SJSA1 (cell line): Measurements from ENCODE around the gene RASL12. TPM values are rescaled to one million over a fixed set of nuclear protein-coding genes. Genes with fewer than 3 reads are reported as not detected.
"Not testable (repeated sequence)": the region's sequence is repeated elsewhere in the genome, so short reads cannot be mapped to it uniquely, and the experiment has no call there.

Source experiments
- DNase-seq, 2 experiments: peaks; one replicate each; pipeline ENCODE4 v3.0.0-alpha.2; 2015 to 2020; ENCODE audit warnings: low spot score in 2 of 2, low read depth in 1 of 2
- H3K27ac ChIP-seq: fragments of 250-450 bp; sonication (Bioruptor Pico); 2 replicates; pipeline ENCODE4 v1.5.1; 2020; ENCODE audit warnings: mild to moderate bottlenecking, moderate library complexity
- H3K27me3 ChIP-seq: fragments of 250-450 bp; sonication (Bioruptor Pico); replicated peaks from 2 replicates; pipeline ENCODE4 v1.5.1; 2020; ENCODE audit warnings: mild to moderate bottlenecking, moderate library complexity
- H3K36me3 ChIP-seq: fragments of 250-450 bp; sonication (Bioruptor Pico); 2 replicates; pipeline ENCODE4 v1.5.1; 2020; ENCODE audit warnings: mild to moderate bottlenecking
- H3K4me1 ChIP-seq: fragments of 250-450 bp; sonication (Bioruptor Pico); replicated peaks from 2 replicates; pipeline ENCODE4 v1.6.1; 2021; ENCODE audit warnings: mild to moderate bottlenecking
- H3K4me3 ChIP-seq: fragments of 250-450 bp; sonication (Bioruptor Pico); 2 replicates; pipeline ENCODE4 v1.5.1; 2020; ENCODE audit warnings: mild to moderate bottlenecking
- H3K9me3 ChIP-seq: fragments of 250-450 bp; sonication (Bioruptor Pico); replicated peaks from 2 replicates; pipeline ENCODE4 v1.5.1; 2020; ENCODE audit warnings: mild to moderate bottlenecking
- total RNA-seq: library from RNA; depleted of rRNA; stranded (reverse); fragments of >200 nt; shearing (Covaris generic); gene quantifications from 2 replicates; pipeline ENCODE4 v1.2.3, GENCODE V29; 2014

RASL12 gene
- total RNA-seq, 1 experiment from 2014 or later: 181 TPM

DNA sequence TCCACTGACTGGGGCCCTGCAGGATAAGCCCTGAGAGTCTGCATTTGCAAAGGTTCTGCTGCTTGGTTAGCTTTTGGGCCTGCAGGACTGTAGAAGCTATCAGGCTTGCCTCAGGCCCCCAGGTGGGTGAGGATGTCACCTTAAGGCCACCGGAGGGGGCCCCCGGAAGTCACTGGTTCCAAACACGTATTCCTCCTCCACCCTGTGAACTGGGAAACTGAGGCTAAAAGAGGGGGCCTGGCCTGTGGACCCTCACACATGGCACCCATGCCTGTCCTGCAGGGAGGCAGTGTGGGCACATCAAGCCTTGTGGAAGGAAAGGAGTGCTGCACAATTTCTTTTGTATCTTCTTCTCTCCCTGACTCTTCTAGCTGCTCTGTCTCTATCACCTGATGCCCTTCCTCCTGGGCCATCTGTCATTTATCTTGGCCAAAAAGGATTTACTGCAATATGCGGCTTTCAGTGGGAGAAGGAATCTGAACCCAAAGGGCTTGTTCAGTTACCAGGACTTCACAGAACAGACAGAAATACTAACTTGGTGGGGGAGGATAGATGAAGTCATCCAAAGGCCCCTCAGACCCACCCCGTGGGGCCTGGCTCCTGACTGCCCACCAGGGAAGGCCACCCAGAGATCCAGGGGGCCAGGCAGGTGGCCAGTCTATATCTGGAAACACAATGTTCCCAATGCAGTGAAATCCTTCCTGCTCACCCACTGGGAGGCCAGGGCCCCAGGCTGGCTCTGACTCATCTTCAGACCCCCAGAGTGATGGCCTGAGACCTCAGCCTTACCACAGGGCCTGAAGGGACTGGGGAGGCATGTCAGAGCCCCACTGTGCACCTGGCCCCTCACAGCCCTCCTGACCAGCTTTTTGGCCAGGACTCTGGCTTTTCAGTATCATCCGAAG, 28.9 kb upstream of the RASL12 start:
- peak overlapping the region; percentile 69 for H3K27ac ChIP-seq
- no peaks in the 10 kb centered on the region for H3K27me3 ChIP-seq
- peaks cover 39% of the 10 kb centered on the region for H3K36me3 ChIP-seq
- no peak overlapping the region for H3K4me3 ChIP-seq
- peaks cover 59% of the 10 kb centered on the region for H3K4me1 ChIP-seq
- DNase-seq: peak; percentile 97 to 98
- no peaks in the 10 kb centered on the region for H3K9me3 ChIP-seq

- Histone ChIP-seq H3K4me1 (peaks cover 51% of the 10 kb centered on the region), H3K9me3 (no peaks in the 10 kb centered on the region), H3K4me3 (no peak overlapping the region), H3K27me3 (no peaks in the 10 kb centered on the region), H3K36me3 (peaks cover 31% of the 10 kb centered on the region), H3K27ac (peak overlapping the region; percentile 69)
- DNase-seq: no peak
Observed at GRCh38 chr15:65095747-65096104, 27.9 kb upstream of the RASL12 start.

DNA sequence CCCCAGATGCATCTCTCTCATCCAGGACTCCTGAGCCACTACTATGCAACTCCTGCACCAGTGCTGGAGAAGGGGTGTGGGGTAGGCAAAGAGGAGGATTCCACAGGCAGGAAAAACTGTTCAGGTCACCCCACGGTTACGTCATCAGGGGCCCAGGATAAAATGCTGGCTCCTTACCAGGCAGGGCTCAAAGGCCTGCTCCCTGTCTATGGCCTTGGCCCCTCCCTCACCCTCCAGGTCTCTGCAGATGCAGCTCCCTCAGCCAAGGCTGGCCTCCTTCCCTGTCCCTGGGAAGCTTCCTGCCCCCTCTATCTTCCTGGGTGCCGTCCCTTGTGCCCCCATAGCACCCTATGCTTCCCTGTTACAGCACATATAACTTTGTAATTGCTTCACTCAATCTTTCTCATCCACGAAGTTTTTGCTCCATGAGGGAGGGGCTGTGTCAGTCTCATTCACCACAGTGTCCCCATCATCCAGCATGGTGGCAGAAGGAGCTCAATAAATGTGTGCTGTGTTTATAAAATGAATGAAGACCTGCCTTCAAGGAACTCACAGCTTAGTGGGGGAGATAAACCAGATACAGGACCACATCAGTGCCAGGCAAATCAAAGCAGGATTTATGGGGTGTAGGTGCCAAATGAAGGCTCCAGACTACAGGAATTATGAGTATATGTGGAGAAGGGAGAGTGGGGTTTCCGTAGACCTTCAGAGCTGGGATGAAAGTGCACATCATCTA, 27.4 kb upstream of the RASL12 start:
- DNase-seq: no peak
- Histone ChIP-seq H3K4me1 (peaks cover 46% of the 10 kb centered on the region), H3K4me3 (no peak overlapping the region), H3K36me3 (peaks cover 29% of the 10 kb centered on the region), H3K9me3 (no peaks in the 10 kb centered on the region), H3K27me3 (no peaks in the 10 kb centered on the region), H3K27ac (peak overlapping the region; percentile 69)

DNA sequence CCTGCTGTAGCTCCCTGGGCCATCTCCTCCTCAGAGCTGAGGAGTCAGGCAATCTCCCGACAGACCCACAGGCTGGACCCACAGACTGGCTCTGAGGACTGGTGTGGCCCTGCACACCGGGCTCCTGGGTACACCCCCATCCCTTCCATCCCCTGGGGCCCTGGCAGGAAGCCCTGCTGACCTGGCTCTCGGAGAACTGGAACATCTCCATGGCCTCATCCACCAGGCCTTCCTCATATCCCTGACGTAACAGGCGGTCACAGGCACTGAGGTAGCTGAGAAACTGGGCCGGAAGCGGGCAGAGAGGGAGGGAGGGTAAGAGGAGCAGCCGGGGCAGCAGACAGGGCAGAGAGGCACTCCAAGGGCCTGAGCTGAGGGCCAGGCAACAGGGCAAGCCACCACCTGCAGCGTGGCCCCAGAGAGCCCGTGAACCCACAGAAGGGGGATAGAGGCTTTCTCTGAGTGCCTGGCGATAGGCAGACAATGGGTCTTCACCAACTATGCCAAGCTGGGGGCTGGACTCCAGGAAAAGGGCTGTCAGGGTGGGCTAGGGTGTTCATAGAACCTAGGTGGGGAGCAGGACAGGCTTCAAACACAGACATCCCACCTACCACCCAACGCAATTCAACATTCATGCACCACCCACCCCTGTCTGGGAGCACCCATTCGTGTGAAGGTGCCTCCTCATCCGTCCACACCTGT, 26.7 kb upstream of the RASL12 start:
- Histone ChIP-seq H3K27me3 (no peaks in the 10 kb centered on the region), H3K36me3 (peaks cover 24% of the 10 kb centered on the region), H3K4me1 (peaks cover 52% of the 10 kb centered on the region), H3K27ac (peak overlapping the region; percentile 69; the same call in 1 of the 2 replicates), H3K9me3 (no peaks in the 10 kb centered on the region), H3K4me3 (no peak overlapping the region)
- no peak for DNase-seq

GRCh38 chr15:65093793-65094170, 26.0 kb upstream of the RASL12 start:
- not testable (repeated sequence) for H3K27me3 ChIP-seq, H3K9me3 ChIP-seq, H3K27ac ChIP-seq, H3K4me3 ChIP-seq, DNase-seq
- Histone ChIP-seq H3K4me1 (peaks cover 59% of the 10 kb centered on the region), H3K36me3 (peaks cover 18% of the 10 kb centered on the region)

DNA sequence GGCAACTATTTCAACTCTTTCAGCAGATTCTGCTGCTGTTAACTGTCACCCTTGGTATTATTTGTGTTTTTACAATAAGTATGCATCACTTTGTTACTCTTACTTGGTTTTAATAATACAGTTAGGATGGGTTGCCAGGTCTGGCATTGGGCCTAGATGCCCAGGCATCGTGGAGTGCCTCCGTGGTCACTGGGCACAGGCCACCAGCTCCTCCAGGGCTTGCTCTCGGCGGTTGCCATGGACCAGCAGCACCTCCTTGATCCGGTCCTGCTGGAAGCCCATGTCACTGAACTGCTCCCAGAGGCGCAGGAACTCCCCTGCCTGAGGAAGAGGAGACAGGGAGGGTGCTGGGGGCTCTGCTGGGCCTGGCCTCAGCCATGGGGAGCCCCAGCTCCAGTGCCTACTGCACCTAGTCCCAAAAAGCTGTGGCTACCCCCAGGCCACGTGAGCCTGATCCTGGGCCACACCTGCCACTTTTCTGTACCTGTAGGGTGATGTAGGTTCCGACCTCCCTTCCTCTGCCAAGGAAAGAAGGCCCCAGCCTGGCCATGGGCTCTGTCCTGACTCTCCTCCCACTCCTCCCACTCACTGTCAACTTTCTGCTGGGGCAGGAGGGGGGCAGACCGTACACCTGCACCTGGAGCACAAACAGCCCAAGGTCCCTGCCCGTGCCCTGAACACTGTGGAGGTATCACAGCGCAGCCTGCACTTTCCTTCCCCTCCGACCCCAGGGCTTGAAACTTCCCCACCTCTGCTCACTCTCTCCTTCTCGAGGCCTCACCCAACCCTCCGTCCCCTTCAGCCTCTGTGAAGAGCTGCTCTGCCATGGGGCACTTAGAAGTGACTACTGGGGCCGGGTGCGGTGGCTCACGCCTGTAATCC, 25.4 kb upstream of the RASL12 start:
- peaks cover 11% of the 10 kb centered on the region for H3K36me3 ChIP-seq
- H3K27me3 ChIP-seq: no peaks in the 10 kb centered on the region
- H3K4me1 ChIP-seq: peaks cover 65% of the 10 kb centered on the region
- no peak for DNase-seq
- H3K27ac ChIP-seq: no peak overlapping the region
- no peaks in the 10 kb centered on the region for H3K9me3 ChIP-seq
- H3K4me3 ChIP-seq: no peak overlapping the region

DNA sequence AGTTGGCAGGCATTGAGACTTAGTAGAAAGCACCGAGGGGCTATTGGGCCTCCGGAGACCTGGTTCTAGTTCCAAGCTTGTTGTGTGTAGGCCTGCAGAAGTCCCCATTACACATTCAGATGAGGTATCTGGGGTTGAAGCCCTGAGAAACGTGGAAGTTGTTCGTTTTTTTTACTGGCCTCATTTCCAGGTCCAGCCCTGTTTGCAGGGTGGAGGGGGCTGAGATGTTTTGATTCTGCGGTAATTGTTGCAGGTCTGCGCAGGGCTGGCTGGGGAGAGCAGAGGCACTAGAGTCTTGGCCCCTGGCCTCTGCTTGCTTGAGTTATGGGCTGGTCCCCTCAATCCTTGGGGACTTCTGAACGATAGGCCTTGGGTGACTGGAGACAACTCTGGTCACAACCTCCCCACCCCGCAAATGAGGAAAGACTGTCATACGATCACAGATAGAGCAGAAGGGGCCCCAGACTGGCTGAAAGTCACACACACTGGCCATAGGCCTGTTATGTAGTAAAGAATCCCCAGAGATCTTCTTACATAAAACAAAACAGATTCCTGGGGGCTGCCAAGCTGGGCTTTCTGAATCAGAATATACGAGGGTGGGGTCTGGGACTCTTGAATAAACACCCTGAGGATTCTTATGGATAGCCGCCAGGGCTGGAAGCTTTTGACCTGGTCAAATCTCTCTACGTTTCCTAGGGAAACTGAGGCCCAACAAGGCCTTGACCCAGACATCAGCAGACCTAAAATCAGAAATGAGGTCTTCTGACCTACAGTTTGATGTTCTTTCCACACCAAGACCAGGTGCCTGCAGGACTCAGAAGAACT, 24.4 kb upstream of the RASL12 start:
- H3K36me3 ChIP-seq: peaks cover 4% of the 10 kb centered on the region
- no peak for DNase-seq
- no peaks in the 10 kb centered on the region for H3K27me3 ChIP-seq
- no peak overlapping the region for H3K27ac ChIP-seq
- H3K4me3 ChIP-seq: no peak overlapping the region
- no peaks in the 10 kb centered on the region for H3K9me3 ChIP-seq
- peaks cover 65% of the 10 kb centered on the region for H3K4me1 ChIP-seq

DNA sequence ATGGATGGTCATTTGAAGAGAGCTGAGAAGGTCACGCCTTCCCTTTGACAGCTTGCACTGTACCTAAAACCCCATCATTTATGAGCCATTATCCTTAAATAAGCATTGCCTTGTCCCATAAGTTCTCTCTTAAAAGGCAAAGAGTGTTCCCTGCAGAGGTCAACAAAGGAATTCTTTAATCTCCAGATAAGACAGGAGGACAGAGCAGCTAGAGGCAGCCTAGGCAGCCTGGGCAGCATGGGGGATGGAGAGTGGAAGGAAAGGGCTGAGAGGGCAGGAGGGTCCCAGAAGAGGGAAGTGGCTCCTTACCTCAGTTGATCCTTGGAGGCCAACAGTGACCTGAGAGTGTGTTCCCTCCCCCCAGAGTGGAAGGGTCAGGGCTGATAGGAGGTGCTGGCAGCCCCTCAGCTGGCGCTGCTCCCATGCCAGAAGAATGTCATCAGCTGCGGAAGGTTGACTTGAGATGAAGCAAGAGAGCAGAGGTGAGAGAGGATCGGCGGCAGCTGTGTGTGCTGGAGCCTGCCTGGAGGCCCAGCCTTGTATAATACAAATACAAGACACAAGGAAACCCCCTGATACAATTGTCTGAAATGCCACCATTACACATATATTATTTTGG, 21.5 kb upstream of the RASL12 start:
- DNase-seq: peak in 1 of 2 experiments; percentile 37
- Histone ChIP-seq H3K36me3 (no peaks in the 10 kb centered on the region; the same call in 1 of the 2 replicates), H3K27ac (peak overlapping the region; percentile 89), H3K4me1 (peaks cover 67% of the 10 kb centered on the region), H3K9me3 (no peaks in the 10 kb centered on the region), H3K27me3 (no peaks in the 10 kb centered on the region), H3K4me3 (no peak overlapping the region)

- Histone ChIP-seq H3K27me3 (no peaks in the 10 kb centered on the region), H3K36me3 (no peaks in the 10 kb centered on the region; the same call in 1 of the 2 replicates), H3K9me3 (no peaks in the 10 kb centered on the region), H3K27ac (peak overlapping the region; percentile 89), H3K4me3 (no peak overlapping the region), H3K4me1 (peaks cover 70% of the 10 kb centered on the region)
- DNase-seq: no peak
Observed at GRCh38 chr15:65088643-65089021, 20.8 kb upstream of the RASL12 start.

- Histone ChIP-seq H3K4me3 (no peak overlapping the region), H3K9me3 (no peaks in the 10 kb centered on the region), H3K27me3 (no peaks in the 10 kb centered on the region), H3K36me3 (no peaks in the 10 kb centered on the region; the same call in 1 of the 2 replicates), H3K27ac (peak overlapping the region; percentile 89), H3K4me1 (peaks cover 75% of the 10 kb centered on the region)
- peak; percentile 99 for DNase-seq
Observed at GRCh38 chr15:65087873-65088642, 20.3 kb upstream of the RASL12 start.

DNA sequence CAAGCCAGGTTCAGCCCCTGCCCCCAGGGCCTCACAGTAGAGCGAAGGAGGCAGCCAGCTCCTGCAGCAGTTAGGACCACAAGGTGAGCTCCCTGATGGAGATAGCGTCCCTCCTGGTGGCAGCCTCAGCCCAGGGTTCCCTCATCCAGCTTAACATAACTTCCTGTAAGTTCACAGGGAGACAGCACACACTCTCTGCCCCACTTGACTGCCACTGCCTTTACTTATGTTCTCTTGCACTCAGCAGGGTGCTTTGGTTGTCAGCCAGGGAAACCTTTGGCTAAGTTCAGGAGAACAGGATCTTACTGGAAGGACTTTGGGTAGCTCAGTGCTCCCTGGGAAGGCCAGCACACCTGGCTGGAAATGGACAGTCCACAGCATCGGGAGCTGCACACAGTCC, 19.6 kb upstream of the RASL12 start:
- DNase-seq: no peak

More for the DNA sequence above, 19.6 kb upstream of the RASL12 start:
- Histone ChIP-seq H3K4me3 (no peak overlapping the region), H3K27me3 (no peaks in the 10 kb centered on the region), H3K4me1 (peaks cover 82% of the 10 kb centered on the region), H3K9me3 (no peaks in the 10 kb centered on the region), H3K27ac (peak overlapping the region; percentile 89), H3K36me3 (no peaks in the 10 kb centered on the region; the same call in 1 of the 2 replicates)
